ENCODE results near the gene TRIM63. TPM values are rescaled to one million over a fixed set of nuclear protein-coding genes. Genes with fewer than 3 reads are reported as not detected.
A peak's percentile ranks its signal among the peaks of the same experiment; 100 is the strongest.

The TRIM63 gene
- total and polyA plus RNA-seq, 2 of the 13 experiments (the other 11 are each of a cell fraction or from before 2014, with no cell fraction given), result not detected

DNA sequence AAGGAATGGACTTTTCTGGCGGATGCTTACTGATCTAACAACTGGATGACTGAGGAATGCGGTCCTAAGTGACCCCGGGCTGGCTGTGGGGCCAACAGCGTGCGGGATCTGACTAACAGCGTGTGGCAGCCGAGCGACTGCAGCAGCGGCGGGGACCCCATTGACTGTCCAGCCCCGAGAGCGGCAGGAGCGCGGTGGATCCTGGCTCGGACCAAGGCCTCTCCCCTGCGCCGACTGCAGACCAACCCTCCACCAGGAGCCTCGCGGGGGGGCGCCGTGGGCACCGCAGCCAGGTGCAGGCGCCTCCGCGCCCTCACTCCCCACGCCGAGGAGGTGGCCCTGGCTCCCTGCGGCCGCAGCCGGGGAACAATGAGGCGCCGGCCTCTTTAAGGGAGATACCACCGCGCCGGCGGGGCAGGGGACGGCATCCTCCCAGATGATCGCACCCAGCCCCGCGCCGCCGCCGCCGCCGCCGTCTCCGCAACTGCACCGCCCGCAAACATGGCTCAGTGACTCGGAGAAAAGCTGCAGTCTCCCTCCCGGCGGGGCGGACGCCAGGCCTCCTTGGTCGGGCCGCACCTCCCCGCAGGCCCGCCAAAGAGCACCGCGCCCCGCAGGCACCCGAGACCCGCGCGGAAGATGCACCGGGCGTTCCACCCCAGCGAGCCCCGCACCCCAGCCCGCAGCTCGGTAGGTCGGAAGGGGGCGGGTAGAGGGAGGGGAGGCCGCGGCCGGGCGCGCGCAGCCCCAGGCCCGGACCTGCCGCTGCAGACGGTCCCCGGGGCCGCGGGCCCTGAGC lies 43.5 kb upstream of the TRIM63 start (continued):
- TF ChIP-seq KAT7 (CRISPR knock-in tag; IDR thresholded peaks at IDR 0.05; ENCODE audit: borderline replicate concordance), result peak; percentile 52; the same call in 1 of the 2 replicates
- TF ChIP-seq, protein P1, sequence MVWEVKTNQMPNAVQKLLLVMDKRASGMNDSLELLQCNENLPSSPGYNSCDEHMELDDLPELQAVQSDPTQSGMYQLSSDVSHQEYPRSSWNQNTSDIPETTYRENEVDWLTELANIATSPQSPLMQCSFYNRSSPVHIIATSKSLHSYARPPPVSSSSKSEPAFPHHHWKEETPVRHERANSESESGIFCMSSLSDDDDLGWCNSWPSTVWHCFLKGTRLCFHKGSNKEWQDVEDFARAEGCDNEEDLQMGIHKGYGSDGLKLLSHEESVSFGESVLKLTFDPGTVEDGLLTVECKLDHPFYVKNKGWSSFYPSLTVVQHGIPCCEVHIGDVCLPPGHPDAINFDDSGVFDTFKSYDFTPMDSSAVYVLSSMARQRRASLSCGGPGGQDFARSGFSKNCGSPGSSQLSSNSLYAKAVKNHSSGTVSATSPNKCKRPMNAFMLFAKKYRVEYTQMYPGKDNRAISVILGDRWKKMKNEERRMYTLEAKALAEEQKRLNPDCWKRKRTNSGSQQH (CRISPR knock-in tag; IDR thresholded peaks at IDR 0.05; ENCODE audit: low read depth), result 0 out of 2 replicates have a peak, but pooled peaks have one; percentile 24
- 0 out of 2 replicates have a peak, but pooled peaks have one; percentile 18 for TF ChIP-seq ARID2 (CRISPR knock-in tag; IDR thresholded peaks at IDR 0.05; ENCODE audit: borderline replicate concordance)
- no peak for TF ChIP-seq ZNF510 (CRISPR knock-in tag; IDR thresholded peaks at IDR 0.05; ENCODE audit: low read depth)
- no peak; the same call in 1 of the 2 replicates for TF ChIP-seq RARG (CRISPR knock-in tag; IDR thresholded peaks at IDR 0.05; ENCODE audit: low read depth)
- no peak for TF ChIP-seq SRSF9 (IDR thresholded peaks at IDR 0.05; ENCODE audit: borderline replicate concordance, insufficient read depth, low read depth, low read length, poor library complexity, severe bottlenecking)
- 0 out of 2 replicates have a peak, but pooled peaks have one; percentile 69 for TF ChIP-seq ZNF790 (CRISPR knock-in tag; IDR thresholded peaks at IDR 0.05; ENCODE audit: borderline replicate concordance)
- TF ChIP-seq SALL2 (CRISPR knock-in tag; IDR thresholded peaks at IDR 0.05), result peak; percentile 23; the same call in 1 of the 2 replicates
- TF ChIP-seq NR2F1 (CRISPR knock-in tag; IDR thresholded peaks at IDR 0.05), result 0 out of 4 replicates have a peak, but pooled peaks of 1 of the 2 experiments have one; percentile 17
- TF ChIP-seq ZSCAN22 (CRISPR knock-in tag; IDR thresholded peaks at IDR 0.05), result no peak
- no peak for TF ChIP-seq NAIF1 (CRISPR knock-in tag; IDR thresholded peaks at IDR 0.05; ENCODE audit: borderline replicate concordance)
- TF ChIP-seq, protein P2, sequence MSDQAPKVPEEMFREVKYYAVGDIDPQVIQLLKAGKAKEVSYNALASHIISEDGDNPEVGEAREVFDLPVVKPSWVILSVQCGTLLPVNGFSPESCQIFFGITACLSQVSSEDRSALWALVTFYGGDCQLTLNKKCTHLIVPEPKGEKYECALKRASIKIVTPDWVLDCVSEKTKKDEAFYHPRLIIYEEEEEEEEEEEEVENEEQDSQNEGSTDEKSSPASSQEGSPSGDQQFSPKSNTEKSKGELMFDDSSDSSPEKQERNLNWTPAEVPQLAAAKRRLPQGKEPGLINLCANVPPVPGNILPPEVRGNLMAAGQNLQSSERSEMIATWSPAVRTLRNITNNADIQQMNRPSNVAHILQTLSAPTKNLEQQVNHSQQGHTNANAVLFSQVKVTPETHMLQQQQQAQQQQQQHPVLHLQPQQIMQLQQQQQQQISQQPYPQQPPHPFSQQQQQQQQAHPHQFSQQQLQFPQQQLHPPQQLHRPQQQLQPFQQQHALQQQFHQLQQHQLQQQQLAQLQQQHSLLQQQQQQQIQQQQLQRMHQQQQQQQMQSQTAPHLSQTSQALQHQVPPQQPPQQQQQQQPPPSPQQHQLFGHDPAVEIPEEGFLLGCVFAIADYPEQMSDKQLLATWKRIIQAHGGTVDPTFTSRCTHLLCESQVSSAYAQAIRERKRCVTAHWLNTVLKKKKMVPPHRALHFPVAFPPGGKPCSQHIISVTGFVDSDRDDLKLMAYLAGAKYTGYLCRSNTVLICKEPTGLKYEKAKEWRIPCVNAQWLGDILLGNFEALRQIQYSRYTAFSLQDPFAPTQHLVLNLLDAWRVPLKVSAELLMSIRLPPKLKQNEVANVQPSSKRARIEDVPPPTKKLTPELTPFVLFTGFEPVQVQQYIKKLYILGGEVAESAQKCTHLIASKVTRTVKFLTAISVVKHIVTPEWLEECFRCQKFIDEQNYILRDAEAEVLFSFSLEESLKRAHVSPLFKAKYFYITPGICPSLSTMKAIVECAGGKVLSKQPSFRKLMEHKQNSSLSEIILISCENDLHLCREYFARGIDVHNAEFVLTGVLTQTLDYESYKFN (CRISPR knock-in tag; conservative IDR thresholded peaks at IDR 0.05), result no peak
- no peak for TF ChIP-seq KDM4B (CRISPR knock-in tag; IDR thresholded peaks at IDR 0.05)
- TF ChIP-seq TBP (CRISPR knock-in tag; IDR thresholded peaks at IDR 0.05), result no peak
- no peak for TF ChIP-seq SUZ12 (IDR thresholded peaks at IDR 0.05; ENCODE audit: low read depth, low read length)
- TF ChIP-seq RFXAP (CRISPR knock-in tag; IDR thresholded peaks at IDR 0.05; ENCODE audit: borderline replicate concordance), result no peak
- no peak for TF ChIP-seq SP1 (IDR thresholded peaks at IDR 0.05)
- TF ChIP-seq SP1 (CRISPR knock-in tag; IDR thresholded peaks at IDR 0.05), result no peak
- no peak for TF ChIP-seq SMARCE1 (IDR thresholded peaks at IDR 0.05; ENCODE audit: borderline replicate concordance)
- no peak for TF ChIP-seq SP5 (CRISPR knock-in tag; IDR thresholded peaks at IDR 0.05; ENCODE audit: borderline replicate concordance, low read depth)
- TF ChIP-seq, protein P3, sequence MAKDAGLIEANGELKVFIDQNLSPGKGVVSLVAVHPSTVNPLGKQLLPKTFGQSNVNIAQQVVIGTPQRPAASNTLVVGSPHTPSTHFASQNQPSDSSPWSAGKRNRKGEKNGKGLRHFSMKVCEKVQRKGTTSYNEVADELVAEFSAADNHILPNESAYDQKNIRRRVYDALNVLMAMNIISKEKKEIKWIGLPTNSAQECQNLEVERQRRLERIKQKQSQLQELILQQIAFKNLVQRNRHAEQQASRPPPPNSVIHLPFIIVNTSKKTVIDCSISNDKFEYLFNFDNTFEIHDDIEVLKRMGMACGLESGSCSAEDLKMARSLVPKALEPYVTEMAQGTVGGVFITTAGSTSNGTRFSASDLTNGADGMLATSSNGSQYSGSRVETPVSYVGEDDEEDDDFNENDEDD (CRISPR knock-in tag; IDR thresholded peaks at IDR 0.05; ENCODE audit: borderline replicate concordance), result no peak
- TF ChIP-seq, protein P4, sequence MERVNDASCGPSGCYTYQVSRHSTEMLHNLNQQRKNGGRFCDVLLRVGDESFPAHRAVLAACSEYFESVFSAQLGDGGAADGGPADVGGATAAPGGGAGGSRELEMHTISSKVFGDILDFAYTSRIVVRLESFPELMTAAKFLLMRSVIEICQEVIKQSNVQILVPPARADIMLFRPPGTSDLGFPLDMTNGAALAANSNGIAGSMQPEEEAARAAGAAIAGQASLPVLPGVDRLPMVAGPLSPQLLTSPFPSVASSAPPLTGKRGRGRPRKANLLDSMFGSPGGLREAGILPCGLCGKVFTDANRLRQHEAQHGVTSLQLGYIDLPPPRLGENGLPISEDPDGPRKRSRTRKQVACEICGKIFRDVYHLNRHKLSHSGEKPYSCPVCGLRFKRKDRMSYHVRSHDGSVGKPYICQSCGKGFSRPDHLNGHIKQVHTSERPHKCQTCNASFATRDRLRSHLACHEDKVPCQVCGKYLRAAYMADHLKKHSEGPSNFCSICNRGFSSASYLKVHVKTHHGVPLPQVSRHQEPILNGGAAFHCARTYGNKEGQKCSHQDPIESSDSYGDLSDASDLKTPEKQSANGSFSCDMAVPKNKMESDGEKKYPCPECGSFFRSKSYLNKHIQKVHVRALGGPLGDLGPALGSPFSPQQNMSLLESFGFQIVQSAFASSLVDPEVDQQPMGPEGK (CRISPR knock-in tag; IDR thresholded peaks at IDR 0.05), result peak; percentile 84
